ENCODE results near the gene CAST.

- TF ChIP-seq CTCF (IDR thresholded peaks at IDR 0.05) = peak in 1 of 4 experiments; percentile 12
- peak; percentile 90 for TF ChIP-seq POLR2AphosphoS5 (IDR thresholded peaks at IDR 0.05)
- peak; percentile 66 to 70 for TF ChIP-seq POLR2A (IDR thresholded peaks at IDR 0.05)
These were observed 40.6 kb downstream of the CAST start for GRCh38 chr5:96702503-96703383.
